ENCODE measurements around the gene MDC1.

GRCh38 chr6:30654798-30655742 lies 62.0 kb downstream of the MDC1 start:
- TF ChIP-seq, protein P1, sequence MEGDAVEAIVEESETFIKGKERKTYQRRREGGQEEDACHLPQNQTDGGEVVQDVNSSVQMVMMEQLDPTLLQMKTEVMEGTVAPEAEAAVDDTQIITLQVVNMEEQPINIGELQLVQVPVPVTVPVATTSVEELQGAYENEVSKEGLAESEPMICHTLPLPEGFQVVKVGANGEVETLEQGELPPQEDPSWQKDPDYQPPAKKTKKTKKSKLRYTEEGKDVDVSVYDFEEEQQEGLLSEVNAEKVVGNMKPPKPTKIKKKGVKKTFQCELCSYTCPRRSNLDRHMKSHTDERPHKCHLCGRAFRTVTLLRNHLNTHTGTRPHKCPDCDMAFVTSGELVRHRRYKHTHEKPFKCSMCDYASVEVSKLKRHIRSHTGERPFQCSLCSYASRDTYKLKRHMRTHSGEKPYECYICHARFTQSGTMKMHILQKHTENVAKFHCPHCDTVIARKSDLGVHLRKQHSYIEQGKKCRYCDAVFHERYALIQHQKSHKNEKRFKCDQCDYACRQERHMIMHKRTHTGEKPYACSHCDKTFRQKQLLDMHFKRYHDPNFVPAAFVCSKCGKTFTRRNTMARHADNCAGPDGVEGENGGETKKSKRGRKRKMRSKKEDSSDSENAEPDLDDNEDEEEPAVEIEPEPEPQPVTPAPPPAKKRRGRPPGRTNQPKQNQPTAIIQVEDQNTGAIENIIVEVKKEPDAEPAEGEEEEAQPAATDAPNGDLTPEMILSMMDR (IDR thresholded peaks at IDR 0.05 in 8 of 11, conservative IDR thresholded peaks at IDR 0.05 in 3 of 11), result no peak
- TF ChIP-seq POLR2A (IDR thresholded peaks at IDR 0.05), result no peak

Data from spleen (tissue), 7 donors.